Small intestine (tissue), 7 donors: Measurements from ENCODE around the gene KIF25. TPM values are rescaled to one million over a fixed set of nuclear protein-coding genes. Genes with fewer than 3 reads are reported as not detected.
A peak's percentile ranks its signal among the peaks of the same experiment; 100 is the strongest.

Source experiments
- DNase-seq, 2 donors: peaks; one replicate each; pipeline versions ENCODE4 v3.0.0 to v3.0.0-alpha.2; 2013
- FAIRE-seq: peaks from 2 replicates; lab custom pipeline; 2012; peaks lifted over from hg19 to GRCh38; lab: Jason Lieb, UNC
- H3K27ac ChIP-seq, 3 donors: one replicate each; pipeline ENCODE4 v1.5.1; 2013; ENCODE audit warnings: low read length in 2 of 3, mild to moderate bottlenecking in 2 of 3, control low read depth in 1 of 3, inconsistent platforms in 1 of 3, low read depth in 1 of 3, moderate library complexity in 1 of 3
- H3K27me3 ChIP-seq, 3 donors: one replicate each; pipeline ENCODE4 v1.6.1; 2013; ENCODE audit warnings: low read length in 3 of 3, inconsistent platforms in 1 of 3; ENCODE audit not compliant: control insufficient read depth in 3 of 3, insufficient read depth in 3 of 3
- H3K36me3 ChIP-seq, 3 donors: one replicate each; pipeline ENCODE4 v1.6.1; 2013; ENCODE audit warnings: low read length in 3 of 3, inconsistent platforms in 1 of 3, low read depth in 1 of 3, mild to moderate bottlenecking in 1 of 3, moderate library complexity in 1 of 3; ENCODE audit not compliant: control insufficient read depth in 3 of 3, insufficient read depth in 2 of 3
- H3K4me1 ChIP-seq, 3 donors: one replicate each; pipeline ENCODE4 v1.6.1; 2013; ENCODE audit warnings: low read length in 2 of 3, inconsistent platforms in 1 of 3, low read depth in 1 of 3, mild to moderate bottlenecking in 1 of 3, moderate library complexity in 1 of 3; ENCODE audit not compliant: control insufficient read depth in 3 of 3, insufficient read depth in 2 of 3
- H3K4me3 ChIP-seq, 3 donors: one replicate each; pipeline ENCODE4 v1.5.1; 2013; ENCODE audit warnings: low read length in 3 of 3, control low read depth in 1 of 3, inconsistent platforms in 1 of 3, low read depth in 1 of 3, mild to moderate bottlenecking in 1 of 3, moderate library complexity in 1 of 3
- H3K9me3 ChIP-seq, 2 donors: one replicate each; pipeline ENCODE4 v1.6.1; 2013; ENCODE audit warnings: low read depth in 1 of 2, low read length in 1 of 2; ENCODE audit not compliant: control insufficient read depth in 2 of 2, insufficient read depth in 1 of 2
- WGBS, 3 donors: extraction: QIAGEN DNeasy Blood & Tissue Kit; methylation state at CpG; one replicate each; pipeline ENCODE4 v1.1.7; 2013; 5-methylcytosine and 5-hydroxymethylcytosine counted together
- polyA plus RNA-seq, 4 donors: library from polyadenylated mRNA; stranded (reverse) in 3 of 4; unstranded in 1 of 4; fragments of 200-250 nt in 3 of 4; fragments of 120-200 nt in 1 of 4; gene quantifications; one replicate each; pipeline versions ENCODE4 v1.2.1 to v1.2.3, GENCODE V29; 2013
- donor health status: healthy with polysubstance abuse.
- donor health status: control.
- donor health status: control.
- donor health status: Bipolar disorder and iron deficiency.
- donor health status: healthy.

KIF25 gene
- polyA plus RNA-seq, 4 donors, result 0.16 to 0.66 TPM; not detected in 2

DNA sequence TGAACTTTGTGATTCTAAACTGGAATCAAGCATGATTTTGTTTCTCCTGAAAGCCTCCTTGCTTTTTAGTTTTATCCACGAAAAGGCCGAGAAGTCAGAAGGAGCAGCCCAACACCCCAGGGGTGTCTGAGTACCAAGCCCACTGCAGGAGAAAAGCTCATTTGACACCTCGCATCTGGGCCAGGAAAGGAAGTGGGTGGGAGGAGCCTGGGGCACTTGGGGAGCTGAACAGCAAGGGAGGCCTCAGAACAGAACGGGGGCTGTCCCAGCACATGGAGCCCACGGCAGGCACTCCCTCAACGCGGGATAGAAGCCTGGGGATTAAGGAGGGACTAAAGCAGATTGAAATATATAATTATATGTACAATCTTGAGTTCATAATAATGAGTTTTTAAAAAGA, 6.6 kb downstream of the KIF25 start:
- Histone ChIP-seq H3K4me1 (no peaks in the 10 kb centered on the region), H3K9me3 (no peaks in the 10 kb centered on the region), H3K27me3 (no peaks in the 10 kb centered on the region), H3K4me3 (no peak overlapping the region), H3K36me3 (no peaks in the 10 kb centered on the region), H3K27ac (no peak overlapping the region)
- WGBS, 3 donors, result 74 to 87% (median 84%) methylated on average over 7 of the region's 7 CpGs
- DNase-seq (no peak), FAIRE-seq (no peak)

DNA sequence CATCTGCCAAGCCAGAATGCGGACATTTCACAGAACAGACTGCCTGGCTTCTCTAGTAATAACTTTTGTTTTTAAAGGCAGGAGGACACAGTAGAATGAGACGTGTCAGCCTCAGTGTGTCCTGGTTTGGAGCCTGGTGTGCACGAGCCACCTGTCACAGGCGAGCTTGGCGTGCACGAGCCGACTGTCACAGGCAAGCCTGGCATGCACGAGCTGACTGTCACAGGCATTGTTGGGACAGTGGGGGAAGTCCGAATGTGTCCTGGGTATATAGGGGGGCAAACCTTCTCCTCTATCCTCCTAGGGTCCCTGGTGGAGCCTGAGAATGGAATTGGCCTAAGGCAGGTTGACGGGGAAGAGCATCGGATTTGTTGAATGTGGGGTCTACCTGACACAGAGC, 7.5 kb downstream of the KIF25 start:
- no peak for FAIRE-seq
- H3K9me3 ChIP-seq, result no peaks in the 10 kb centered on the region
- WGBS, 3 donors, result 93 to 95% (median 94%) methylated on average over 11 of the region's 11 CpGs

DNA sequence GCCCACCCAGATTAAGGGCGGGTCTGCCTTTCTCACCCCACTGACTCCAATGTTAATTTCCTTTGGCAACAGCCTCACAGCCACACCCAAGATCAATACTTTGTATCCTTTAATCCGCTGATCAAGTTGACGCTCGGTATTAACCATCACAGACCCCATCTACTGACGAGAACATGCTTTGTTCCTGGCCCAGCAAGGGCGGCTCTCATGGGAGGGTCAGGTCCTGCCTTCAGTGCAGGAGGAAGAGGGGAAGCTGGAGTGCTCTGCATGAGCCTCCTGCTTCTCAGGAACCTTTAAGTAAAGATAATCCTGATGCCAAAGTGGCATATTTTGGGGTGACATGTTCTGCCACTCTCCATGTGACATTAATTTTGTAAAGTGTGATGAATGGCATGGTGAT, 8.3 kb downstream of the KIF25 start:
- Histone ChIP-seq H3K27ac (no peak overlapping the region), H3K27me3 (no peaks in the 10 kb centered on the region), H3K36me3 (no peaks in the 10 kb centered on the region), H3K4me3 (no peak overlapping the region), H3K4me1 (no peaks in the 10 kb centered on the region), H3K9me3 (no peaks in the 10 kb centered on the region)
- FAIRE-seq (no peak), DNase-seq (no peak)
- 61 to 88% (median 66%) methylated on average over 6 of the region's 6 CpGs for WGBS, 3 donors

More for the DNA sequence above, 7.5 kb downstream of the KIF25 start:
- Histone ChIP-seq H3K36me3 (no peaks in the 10 kb centered on the region), H3K4me3 (no peak overlapping the region), H3K27me3 (no peaks in the 10 kb centered on the region), H3K4me1 (no peaks in the 10 kb centered on the region), H3K27ac (no peak overlapping the region)
- no peak for DNase-seq

DNA sequence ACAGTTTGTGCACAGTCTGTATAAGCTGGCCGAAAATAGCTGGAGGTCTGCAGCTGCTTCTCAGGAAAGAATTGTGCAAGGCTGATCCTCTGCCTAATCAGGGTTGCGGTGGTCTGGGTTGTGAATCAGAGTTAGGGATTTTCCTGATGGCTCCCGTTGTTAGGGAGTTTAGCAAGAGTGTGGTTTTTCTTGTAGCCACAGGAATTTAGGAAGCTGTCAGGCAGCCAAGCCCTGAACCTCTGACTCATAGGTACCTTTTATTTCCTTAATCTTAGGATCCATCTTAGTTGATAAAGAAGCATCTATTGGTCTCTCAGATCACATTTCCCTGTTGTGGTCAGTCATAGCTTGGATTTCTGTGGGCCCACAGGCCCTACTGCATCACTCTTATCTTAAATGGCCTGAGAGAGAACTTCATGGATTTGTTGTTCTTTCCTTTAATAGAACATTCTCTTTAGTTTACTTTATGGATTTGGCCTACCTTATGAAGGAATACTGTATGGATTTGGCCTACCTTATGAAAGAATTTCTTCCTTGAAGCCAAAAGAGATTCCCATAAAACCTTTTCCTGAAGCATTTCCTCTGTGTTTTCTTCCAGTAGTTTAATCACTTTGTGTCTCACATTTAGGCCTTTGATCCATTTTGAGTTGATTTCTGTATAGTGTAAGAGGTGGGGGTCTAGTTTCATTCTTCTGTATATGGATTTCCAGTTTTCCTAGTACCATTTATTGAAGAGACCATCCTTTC, 10.3 kb downstream of the KIF25 start:
- Histone ChIP-seq H3K9me3 (peaks cover 0 to 9% of the 10 kb centered on the region in 2 donors), H3K27me3 (no peaks in the 10 kb centered on the region), H3K27ac (peak overlapping the region in 1 of 3 donors; percentile 24), H3K36me3 (no peaks in the 10 kb centered on the region), H3K4me1 (no peaks in the 10 kb centered on the region), H3K4me3 (no peak overlapping the region)
- no peak for DNase-seq
- WGBS, 3 donors, result 56 to 65% (median 61%) methylated on average over 3 of the region's 3 CpGs
- FAIRE-seq, result no peak

DNA sequence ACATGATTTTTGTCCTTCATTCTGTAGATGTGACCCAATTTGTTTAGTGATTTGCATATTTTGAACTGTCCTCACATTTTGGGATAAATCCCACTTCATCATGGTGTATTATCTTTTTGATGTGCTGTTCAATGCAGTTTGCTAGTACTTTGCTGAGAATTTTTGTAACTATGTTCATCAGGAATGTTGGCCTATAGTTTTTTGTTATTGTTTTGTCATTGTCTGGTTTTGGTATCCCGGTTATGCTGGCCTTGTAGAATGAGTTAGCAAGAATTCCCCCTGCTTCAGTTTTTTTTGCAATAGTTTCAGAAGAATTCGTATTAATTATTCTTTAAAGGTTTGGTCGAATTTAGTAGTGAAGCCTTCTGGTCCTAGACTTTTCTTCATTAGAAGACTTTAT, 11.9 kb downstream of the KIF25 start:
- H3K4me3 ChIP-seq, result no peak overlapping the region
- H3K36me3 ChIP-seq, result no peaks in the 10 kb centered on the region
- WGBS, 3 donors, result 80 to 87% (median 86%) methylated on average over 3 of the region's 3 CpGs
- no peak for DNase-seq
- H3K27ac ChIP-seq, result no peak overlapping the region
- H3K4me1 ChIP-seq, result no peaks in the 10 kb centered on the region
- H3K9me3 ChIP-seq, result peaks cover 0 to 16% of the 10 kb centered on the region in 2 donors
- FAIRE-seq, result no peak
- no peaks in the 10 kb centered on the region for H3K27me3 ChIP-seq

DNA sequence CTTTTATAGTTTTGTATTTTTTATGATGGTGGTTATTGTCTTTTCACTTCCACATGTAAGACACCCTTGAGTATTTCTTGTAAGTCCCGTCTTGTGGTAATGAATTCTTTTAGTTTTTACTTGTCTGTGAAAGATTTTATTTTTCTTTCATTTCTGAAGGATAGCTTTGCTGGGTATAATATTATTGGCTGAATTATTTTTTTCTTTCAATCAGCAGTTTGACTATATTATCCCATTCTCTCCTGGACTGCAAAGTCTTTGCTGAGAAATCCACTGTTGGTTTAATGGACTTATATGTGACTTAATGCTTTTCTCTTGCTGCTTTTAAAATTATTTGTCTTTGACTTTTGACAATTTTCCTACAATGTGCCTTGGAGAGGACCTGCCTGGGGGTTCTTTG, 13.8 kb downstream of the KIF25 start:
- 87 to 98% (median 93%) methylated on average over 1 of the region's 1 CpG for WGBS, 3 donors
- Histone ChIP-seq H3K27ac (no peak overlapping the region), H3K4me1 (no peaks in the 10 kb centered on the region), H3K27me3 (no peaks in the 10 kb centered on the region), H3K36me3 (no peaks in the 10 kb centered on the region), H3K9me3 (peaks cover 0 to 16% of the 10 kb centered on the region in 2 donors), H3K4me3 (no peak overlapping the region)
- DNase-seq, result no peak
- FAIRE-seq, result no peak

DNA sequence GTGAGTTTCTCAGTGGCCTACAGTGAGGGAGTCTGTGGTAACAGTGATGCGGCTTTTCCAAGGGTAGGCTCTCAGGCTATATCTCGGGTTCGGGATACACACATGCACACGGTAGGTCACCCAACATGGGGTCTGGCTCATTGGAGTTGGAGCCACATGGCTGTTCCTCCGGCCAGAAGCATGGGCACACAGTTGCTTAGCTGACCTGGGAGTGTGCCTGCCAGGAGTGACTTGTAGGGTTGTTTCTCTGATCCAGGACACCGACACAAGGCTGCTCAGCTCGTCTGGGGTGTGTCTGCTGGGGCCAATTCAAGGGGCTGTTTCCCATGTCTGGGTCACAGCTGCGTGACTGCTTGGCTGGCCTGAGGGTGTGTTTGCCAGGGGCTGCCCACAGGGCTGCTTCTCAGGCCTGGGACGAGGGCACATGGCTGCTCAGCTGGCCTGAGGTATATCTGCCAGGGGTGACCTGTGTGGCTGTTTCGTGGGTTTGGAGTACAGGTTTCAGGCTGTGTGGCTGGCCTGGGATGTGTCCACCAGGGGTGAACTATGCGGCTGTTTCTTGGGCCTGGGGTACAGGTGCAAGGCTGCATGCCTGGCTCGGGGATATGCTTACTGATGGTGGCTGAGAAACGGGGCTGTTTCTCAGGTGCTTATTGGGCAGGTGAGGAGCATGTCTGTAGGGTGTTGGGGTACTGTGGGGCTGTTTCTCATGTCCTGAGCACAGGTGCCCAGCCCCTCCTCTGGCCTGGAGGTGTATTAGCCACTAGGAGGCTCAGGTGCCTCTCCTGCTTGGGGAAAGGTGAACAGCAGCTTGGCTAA, 15.2 kb downstream of the KIF25 start:
- H3K4me1 ChIP-seq, result no peaks in the 10 kb centered on the region
- FAIRE-seq (no peak), DNase-seq (no peak)
- peaks cover 0 to 16% of the 10 kb centered on the region in 2 donors for H3K9me3 ChIP-seq
- 85 to 90% (median 87%) methylated on average over 13 of the region's 13 CpGs for WGBS, 3 donors
- no peaks in the 10 kb centered on the region for H3K27me3 ChIP-seq
- no peak overlapping the region for H3K27ac ChIP-seq
- H3K4me3 ChIP-seq, result no peak overlapping the region
- H3K36me3 ChIP-seq, result no peaks in the 10 kb centered on the region

DNA sequence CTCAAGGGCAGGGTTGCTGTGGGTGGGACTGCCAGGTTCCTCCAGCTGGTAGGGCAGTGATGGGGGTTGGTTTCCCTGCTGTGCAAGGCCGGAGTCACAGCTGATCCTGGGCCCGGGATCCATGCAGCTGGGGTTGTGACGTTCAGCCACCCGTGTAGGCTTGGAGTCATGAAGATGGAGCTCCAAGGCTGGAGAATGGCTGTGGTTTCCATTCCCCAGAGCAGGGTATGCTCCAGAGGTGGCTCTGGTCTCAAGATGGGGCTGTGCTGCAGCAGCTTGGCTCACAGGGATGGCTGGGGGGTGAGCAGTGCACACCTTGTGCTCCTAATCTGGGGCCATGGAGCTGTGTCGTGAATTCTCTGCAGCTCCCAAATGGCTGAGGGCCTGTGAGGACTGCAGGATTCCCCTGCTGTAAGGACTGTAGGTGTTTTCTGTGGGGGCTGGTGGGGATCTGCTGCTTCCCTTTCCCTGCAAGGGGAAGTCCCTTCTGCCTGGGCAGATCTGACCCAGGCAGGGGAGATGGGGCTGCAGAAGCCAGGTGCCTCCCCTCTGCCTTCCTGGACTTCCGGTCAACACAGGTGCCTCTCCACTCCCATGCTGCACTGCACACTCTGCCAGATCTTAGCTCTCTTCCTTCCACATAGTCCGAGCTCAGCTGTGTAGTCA, 15.9 kb downstream of the KIF25 start:
- no peak overlapping the region for H3K4me3 ChIP-seq
- no peaks in the 10 kb centered on the region for H3K4me1 ChIP-seq
- FAIRE-seq, result no peak
- no peak overlapping the region for H3K27ac ChIP-seq
- H3K36me3 ChIP-seq, result no peaks in the 10 kb centered on the region
- WGBS, 3 donors, result 78 to 81% (median 79%) methylated on average over 7 of the region's 7 CpGs
- H3K27me3 ChIP-seq, result no peaks in the 10 kb centered on the region
- H3K9me3 ChIP-seq, result peaks cover 0 to 16% of the 10 kb centered on the region in 2 donors
- DNase-seq, result no peak
